Measurements from ENCODE around the gene CDK18.
A peak's percentile ranks its signal among the peaks of the same experiment; 100 is the strongest.

- peak; percentile 45 for TF ChIP-seq POLR2AphosphoS5 (IDR thresholded peaks at IDR 0.05)
- TF ChIP-seq CTCF (IDR thresholded peaks at IDR 0.05): no peak
- TF ChIP-seq POLR2A (IDR thresholded peaks at IDR 0.05): no peak
Measured at GRCh38 chr1:205497351-205497750, 7.1 kb upstream of the CDK18 start.
